GM18498 (cell line): Measurements from ENCODE around the gene CPB2.

Experiments
- ATAC-seq: cut with Tn5 transposase; IDR thresholded peaks from one replicate; pipeline ENCODE4 v1.9.1; 2021; ENCODE audit warnings: mild to moderate bottlenecking, moderate library complexity; ENCODE audit not compliant: unreplicated experiment

The CPB2 gene

GRCh38 chr13:46127358-46128023 lies 22.7 kb upstream of the CPB2 start:
- ATAC-seq, result no peak

GRCh38 chr13:46126552-46127357 lies 21.9 kb upstream of the CPB2 start:
- ATAC-seq, result peak; percentile 78

GRCh38 chr13:46126056-46126455 lies 21.2 kb upstream of the CPB2 start:
- ATAC-seq, result no peak

- no peak for ATAC-seq
Observed at GRCh38 chr13:46124967-46125933, 20.4 kb upstream of the CPB2 start.

GRCh38 chr13:46124531-46124966 lies 19.7 kb upstream of the CPB2 start:
- ATAC-seq, result no peak

GRCh38 chr13:46122304-46122703 lies 17.5 kb upstream of the CPB2 start:
- ATAC-seq, result no peak

GRCh38 chr13:46121597-46122163 lies 16.8 kb upstream of the CPB2 start:
- ATAC-seq, result no peak

- no peak for ATAC-seq
Observed at GRCh38 chr13:46121033-46121432, 16.2 kb upstream of the CPB2 start.

GRCh38 chr13:46119883-46120614 lies 15.2 kb upstream of the CPB2 start:
- no peak for ATAC-seq

- ATAC-seq, result no peak
Observed at GRCh38 chr13:46116653-46117502, 12.0 kb upstream of the CPB2 start.

GRCh38 chr13:46114613-46115012 lies 9.8 kb upstream of the CPB2 start:
- no peak for ATAC-seq

GRCh38 chr13:46113596-46113995 lies 8.8 kb upstream of the CPB2 start:
- no peak for ATAC-seq

- ATAC-seq, result no peak
Observed at GRCh38 chr13:46111151-46111550, 6.3 kb upstream of the CPB2 start.

- ATAC-seq, result no peak
Observed at GRCh38 chr13:46109451-46109850, 4.6 kb upstream of the CPB2 start.

GRCh38 chr13:46106839-46107371 lies 2.1 kb upstream of the CPB2 start:
- no peak for ATAC-seq

GRCh38 chr13:46103037-46103436 lies 1.8 kb downstream of the CPB2 start:
- ATAC-seq, result no peak

GRCh38 chr13:46102255-46102605 lies 2.6 kb downstream of the CPB2 start:
- ATAC-seq, result no peak

- ATAC-seq, result no peak
Observed at GRCh38 chr13:46101484-46102254, 3.2 kb downstream of the CPB2 start.
